ENCODE results near the gene CHRNA4. TPM values are rescaled to one million over a fixed set of nuclear protein-coding genes. Genes with fewer than 3 reads are reported as not detected.

Gene CHRNA4
- total RNA-seq, 1 donor from 2014 or later = 0.38 TPM

DNA sequence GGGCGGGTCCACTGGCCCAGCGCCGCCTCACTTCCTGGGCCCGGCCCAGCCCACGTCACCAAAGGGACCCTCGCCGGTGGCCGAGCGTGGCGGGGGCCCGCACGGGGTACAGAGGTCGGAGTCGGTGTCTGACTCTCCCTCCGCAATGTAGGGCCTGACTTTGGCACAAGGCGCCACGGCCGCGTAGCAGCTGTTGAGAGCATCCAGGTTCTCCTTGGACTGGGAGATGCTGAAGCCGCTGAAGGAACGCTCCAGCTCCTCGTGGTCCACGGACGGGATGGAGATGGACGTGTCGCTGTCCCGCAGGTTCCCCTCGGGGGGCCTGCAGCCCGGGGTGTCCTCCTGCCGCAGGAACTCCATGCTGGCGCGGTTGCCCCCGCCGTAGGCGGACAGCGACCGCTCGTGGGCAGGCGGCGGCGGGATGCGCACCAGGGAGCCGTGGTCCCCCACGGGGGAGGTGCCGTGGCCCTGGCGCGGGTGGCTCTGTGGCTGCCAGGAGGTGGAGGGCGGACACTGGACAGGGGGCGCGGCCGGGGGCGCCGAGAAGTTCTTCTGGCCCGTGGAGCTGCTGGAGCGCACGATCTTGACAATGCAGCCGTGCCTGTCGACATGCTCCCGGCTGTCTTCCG, 45.6 kb upstream of the CHRNA4 start:
- TF ChIP-seq, protein P1, sequence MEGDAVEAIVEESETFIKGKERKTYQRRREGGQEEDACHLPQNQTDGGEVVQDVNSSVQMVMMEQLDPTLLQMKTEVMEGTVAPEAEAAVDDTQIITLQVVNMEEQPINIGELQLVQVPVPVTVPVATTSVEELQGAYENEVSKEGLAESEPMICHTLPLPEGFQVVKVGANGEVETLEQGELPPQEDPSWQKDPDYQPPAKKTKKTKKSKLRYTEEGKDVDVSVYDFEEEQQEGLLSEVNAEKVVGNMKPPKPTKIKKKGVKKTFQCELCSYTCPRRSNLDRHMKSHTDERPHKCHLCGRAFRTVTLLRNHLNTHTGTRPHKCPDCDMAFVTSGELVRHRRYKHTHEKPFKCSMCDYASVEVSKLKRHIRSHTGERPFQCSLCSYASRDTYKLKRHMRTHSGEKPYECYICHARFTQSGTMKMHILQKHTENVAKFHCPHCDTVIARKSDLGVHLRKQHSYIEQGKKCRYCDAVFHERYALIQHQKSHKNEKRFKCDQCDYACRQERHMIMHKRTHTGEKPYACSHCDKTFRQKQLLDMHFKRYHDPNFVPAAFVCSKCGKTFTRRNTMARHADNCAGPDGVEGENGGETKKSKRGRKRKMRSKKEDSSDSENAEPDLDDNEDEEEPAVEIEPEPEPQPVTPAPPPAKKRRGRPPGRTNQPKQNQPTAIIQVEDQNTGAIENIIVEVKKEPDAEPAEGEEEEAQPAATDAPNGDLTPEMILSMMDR (IDR thresholded peaks at IDR 0.05; ENCODE audit: borderline replicate concordance) = no peak
- H3K9me3 ChIP-seq (replicated peaks) = no peaks in the 10 kb centered on the region
- no peak overlapping the region for H3K27ac ChIP-seq (replicated peaks)
- H3K4me3 ChIP-seq = no peak overlapping the region
- intact Hi-C loops (cut with micrococcal nuclease) = no loop called here
- H3K27me3 ChIP-seq (ENCODE audit: low read depth) = peaks cover 72% of the 10 kb centered on the region
- no peaks in the 10 kb centered on the region for H3K4me1 ChIP-seq
- H3K36me3 ChIP-seq = no peaks in the 10 kb centered on the region
- no peak for DNase-seq

DNA sequence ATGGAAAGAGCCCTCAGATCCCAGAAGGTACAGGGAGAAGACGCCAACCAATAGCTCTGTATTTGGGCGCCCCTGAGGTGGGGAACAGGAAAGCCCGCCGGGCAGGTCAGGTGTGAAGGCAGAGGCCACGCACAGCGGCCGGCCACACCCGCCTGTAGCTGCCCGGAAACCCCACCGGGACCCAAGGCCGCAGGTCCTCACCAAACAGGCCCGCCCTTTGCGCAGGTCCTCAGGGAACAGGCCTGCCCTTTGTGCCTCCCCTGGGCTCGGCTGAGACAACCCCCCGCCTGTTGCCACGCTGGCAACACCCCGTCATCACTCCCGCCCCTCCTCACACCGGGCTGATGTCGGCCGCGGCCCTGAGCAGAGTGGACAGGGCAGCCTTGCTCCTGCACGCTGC, 44.9 kb upstream of the CHRNA4 start:
- intact Hi-C loops (cut with micrococcal nuclease) = no loop called here
- no peak overlapping the region for H3K4me3 ChIP-seq
- H3K36me3 ChIP-seq = no peaks in the 10 kb centered on the region
- no peaks in the 10 kb centered on the region for H3K4me1 ChIP-seq
- DNase-seq = no peak
- peaks cover 71% of the 10 kb centered on the region for H3K27me3 ChIP-seq (ENCODE audit: low read depth)
- H3K27ac ChIP-seq (replicated peaks) = no peak overlapping the region
- H3K9me3 ChIP-seq (replicated peaks) = no peaks in the 10 kb centered on the region
- TF ChIP-seq, protein P1 (IDR thresholded peaks at IDR 0.05; ENCODE audit: borderline replicate concordance) = no peak

DNA sequence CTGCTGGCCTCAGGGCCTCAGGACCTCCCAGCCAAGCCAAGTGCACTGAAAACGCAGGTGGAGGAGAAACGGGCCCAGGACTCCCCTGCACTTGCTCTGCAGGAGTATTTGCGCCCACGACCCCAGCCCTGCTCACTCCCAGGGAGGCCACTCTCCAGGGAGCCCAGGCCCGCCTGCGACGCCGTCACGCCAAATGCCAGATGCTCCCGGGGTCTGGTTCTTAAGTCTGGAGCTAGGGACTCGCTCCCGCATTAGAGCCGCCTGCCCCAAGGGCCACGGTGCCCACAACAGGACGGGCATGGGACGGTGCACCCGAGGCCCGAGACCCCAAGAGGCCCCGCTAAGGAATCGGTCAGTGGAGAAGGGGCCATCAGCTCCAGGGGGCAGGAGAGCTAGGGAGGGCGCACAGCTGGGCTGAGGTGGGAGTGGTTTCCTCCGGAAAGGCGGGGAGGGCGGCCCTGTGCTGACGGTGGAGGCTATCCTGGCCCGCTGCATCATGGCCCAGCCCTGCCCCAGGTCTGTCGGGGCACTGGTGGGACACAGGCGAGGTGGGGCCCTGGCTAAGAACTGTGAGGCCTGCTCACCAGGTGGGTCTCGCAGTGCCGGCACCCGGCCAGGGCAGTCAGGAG, 44.1 kb upstream of the CHRNA4 start:
- no peak for DNase-seq
- TF ChIP-seq, protein P1 (IDR thresholded peaks at IDR 0.05; ENCODE audit: borderline replicate concordance) = no peak
- intact Hi-C loops (cut with micrococcal nuclease) = no loop called here
- no peaks in the 10 kb centered on the region for H3K4me1 ChIP-seq
- H3K27me3 ChIP-seq (ENCODE audit: low read depth) = peaks cover 71% of the 10 kb centered on the region
- H3K27ac ChIP-seq (replicated peaks) = no peak overlapping the region
- no peak overlapping the region for H3K4me3 ChIP-seq
- no peaks in the 10 kb centered on the region for H3K9me3 ChIP-seq (replicated peaks)
- H3K36me3 ChIP-seq = no peaks in the 10 kb centered on the region

DNA sequence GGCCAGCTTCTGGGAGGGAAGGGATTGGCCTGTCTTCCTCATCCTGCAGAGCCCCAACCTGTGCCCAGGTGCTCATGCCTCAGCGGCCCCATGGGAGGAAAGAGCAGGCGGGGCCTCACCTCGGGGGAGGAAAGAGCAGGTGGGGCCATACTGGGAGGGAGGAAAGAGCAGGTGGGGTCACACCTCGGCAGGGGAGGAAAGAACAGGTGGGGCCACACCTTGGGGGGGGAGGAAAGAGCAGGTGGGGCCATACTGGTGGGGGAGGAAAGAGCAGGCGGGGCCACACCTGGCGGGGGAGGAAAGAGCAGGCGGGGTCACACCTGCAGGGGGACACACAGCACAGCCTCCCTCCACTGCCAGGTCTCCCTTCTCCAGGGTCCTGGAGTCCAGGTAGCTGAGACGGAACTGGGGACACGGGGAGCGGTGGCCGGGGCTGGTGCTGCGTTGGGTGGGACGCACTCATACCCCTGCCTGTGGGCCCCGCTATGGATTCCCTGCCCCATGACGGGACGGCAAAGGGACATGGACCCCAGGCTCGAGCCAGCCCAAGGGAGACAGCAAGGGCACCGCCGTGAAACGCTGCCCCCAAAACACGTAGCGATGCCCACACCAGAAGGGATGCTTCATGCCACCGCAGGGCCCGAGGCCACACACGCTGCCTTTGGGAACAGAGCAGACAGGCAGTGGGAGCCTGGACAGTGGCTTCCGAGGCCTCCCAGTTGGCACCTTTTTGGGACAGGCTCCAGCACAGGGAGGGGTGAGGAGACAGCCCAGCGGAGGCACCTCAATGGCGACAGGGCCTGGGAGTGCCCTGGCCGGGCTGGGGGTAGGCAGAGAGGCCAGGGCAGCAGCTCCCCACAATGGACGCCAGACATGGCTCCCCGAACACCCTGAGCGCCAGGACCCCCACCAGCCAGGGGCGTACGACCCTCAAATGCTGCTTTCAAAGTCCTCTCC, 43.3 kb upstream of the CHRNA4 start:
- Histone ChIP-seq H3K27ac (replicated peaks) (no peak overlapping the region), H3K4me1 (no peaks in the 10 kb centered on the region), H3K27me3 (ENCODE audit: low read depth) (peaks cover 74% of the 10 kb centered on the region), H3K36me3 (no peaks in the 10 kb centered on the region), H3K4me3 (no peak overlapping the region), H3K9me3 (replicated peaks) (no peaks in the 10 kb centered on the region)
- DNase-seq = no peak
- intact Hi-C loops (cut with micrococcal nuclease) = no loop called here
- TF ChIP-seq, protein P1 (IDR thresholded peaks at IDR 0.05; ENCODE audit: borderline replicate concordance) = no peak

DNA sequence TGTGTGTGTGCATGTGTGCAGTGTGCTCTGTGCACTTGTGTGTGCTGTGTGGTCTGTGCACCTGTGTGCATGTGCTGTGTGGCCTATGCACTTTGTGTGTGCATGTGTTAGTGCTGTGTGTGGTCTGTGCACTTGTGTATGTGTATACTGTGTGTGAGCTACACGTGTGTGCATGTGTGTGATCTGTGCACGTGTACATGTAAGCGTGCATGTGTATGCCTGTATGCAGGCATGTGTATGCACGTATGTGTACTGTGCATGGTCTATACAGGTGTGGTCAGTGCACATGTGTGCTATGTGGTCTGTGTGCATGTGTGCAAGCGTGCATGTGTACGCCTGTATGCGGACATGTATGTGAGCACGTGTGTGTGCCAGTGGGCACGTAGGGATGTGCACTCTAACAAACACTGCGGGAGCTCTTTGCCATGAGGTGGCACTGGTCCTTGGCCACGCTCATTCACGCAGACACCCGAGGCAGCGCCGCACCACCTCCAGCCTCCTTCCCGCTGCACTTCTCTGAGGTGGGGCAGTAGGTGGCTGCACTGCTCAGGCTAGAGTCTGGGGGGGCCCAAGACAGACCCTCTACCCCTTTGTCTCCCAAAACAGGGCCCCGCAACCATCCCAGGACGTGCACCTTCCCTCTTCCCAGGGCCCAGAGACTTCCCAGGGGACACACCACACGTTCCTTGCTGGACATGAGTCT, 42.4 kb upstream of the CHRNA4 start:
- Histone ChIP-seq H3K4me1 (no peaks in the 10 kb centered on the region), H3K36me3 (no peaks in the 10 kb centered on the region), H3K9me3 (replicated peaks) (no peaks in the 10 kb centered on the region), H3K27ac (replicated peaks) (no peak overlapping the region), H3K27me3 (ENCODE audit: low read depth) (peaks cover 83% of the 10 kb centered on the region), H3K4me3 (no peak overlapping the region)
- TF ChIP-seq, protein P1 (IDR thresholded peaks at IDR 0.05; ENCODE audit: borderline replicate concordance) = no peak
- no peak for DNase-seq
- intact Hi-C loops (cut with micrococcal nuclease) = no loop called here
